CD4-positive, CD25-positive, alpha-beta regulatory T cell (primary cell): ENCODE measurements around the gene DLX3. TPM values are rescaled to one million over a fixed set of nuclear protein-coding genes. Genes with fewer than 3 reads are reported as not detected.

Source experiments
- ATAC-seq, 2 donors: fragments of 150-1000 bp; cut with Tn5 transposase; one replicate each; pipeline ENCODE4 v1.10.0; 2021; ENCODE audit warnings: low read depth in 2 of 2, moderate number of reproducible peaks in 2 of 2, moderate library complexity in 1 of 2
- DNase-seq, 3 donors: peaks; one replicate each; pipeline versions ENCODE4 v3.0.0 to v3.0.0-alpha.2; 2012 to 2022; ENCODE audit warnings: mixed read lengths in 1 of 3
- H3K27ac ChIP-seq: one replicate; pipeline ENCODE4 v1.7.0; 2013; ENCODE audit warnings: mild to moderate bottlenecking, low read length; ENCODE audit not compliant: insufficient read depth, poor library complexity, severe bottlenecking
- H3K27me3 ChIP-seq: one replicate; pipeline ENCODE4 v1.7.0; 2013; ENCODE audit warnings: low read length; ENCODE audit not compliant: control insufficient read depth, insufficient read depth
- H3K36me3 ChIP-seq: one replicate; pipeline ENCODE4 v1.7.0; 2013; ENCODE audit warnings: mild to moderate bottlenecking, low read length, moderate library complexity; ENCODE audit not compliant: control insufficient read depth, insufficient read depth
- H3K4me1 ChIP-seq: 2 replicates; pipeline ENCODE4 v1.7.0; 2013; ENCODE audit warnings: mild to moderate bottlenecking, low read length; ENCODE audit not compliant: insufficient read depth, control insufficient read depth, poor library complexity, severe bottlenecking
- H3K4me3 ChIP-seq: one replicate; pipeline ENCODE4 v1.7.0; 2013; ENCODE audit warnings: low read depth, mild to moderate bottlenecking, low read length, moderate library complexity
- H3K9me3 ChIP-seq, 2 experiments: 1 replicate in 1 of 2; 2 replicates in 1 of 2; pipeline ENCODE4 v1.7.0; 2013; ENCODE audit warnings: low read length in 2 of 2, mild to moderate bottlenecking in 1 of 2, moderate library complexity in 1 of 2; ENCODE audit not compliant: control insufficient read depth in 2 of 2
- H3K27ac Mint-ChIP-seq, 3 donors: one replicate each; pipeline ENCODE4 v1.8.0; 2020 to 2022; ENCODE audit warnings: mild to moderate bottlenecking in 3 of 3, mixed read lengths in 3 of 3, moderate library complexity in 2 of 3
- H3K27me3 Mint-ChIP-seq: one replicate; pipeline ENCODE4 v1.8.0; 2022; ENCODE audit warnings: mild to moderate bottlenecking, mixed read lengths
- H3K36me3 Mint-ChIP-seq: one replicate; pipeline ENCODE4 v1.8.0; 2020; ENCODE audit warnings: mixed read lengths
- H3K4me1 Mint-ChIP-seq, 4 donors: one replicate each; pipeline ENCODE4 v1.8.0; 2020 to 2022; ENCODE audit warnings: mixed read lengths in 4 of 4, mild to moderate bottlenecking in 1 of 4
- H3K4me3 Mint-ChIP-seq, 4 donors: one replicate each; pipeline ENCODE4 v1.8.0; 2020 to 2022; ENCODE audit warnings: mild to moderate bottlenecking in 4 of 4, mixed read lengths in 4 of 4, moderate library complexity in 3 of 4
- H3K9me3 Mint-ChIP-seq, 7 donors: one replicate each; pipeline ENCODE4 v1.8.0; 2020 to 2022; ENCODE audit warnings: mixed read lengths in 7 of 7, mild to moderate bottlenecking in 3 of 7, moderate library complexity in 2 of 7
- polyA plus RNA-seq, 4 donors: library from polyadenylated mRNA; unstranded; fragments of 300-500 nt; fragmentation: Illumina TruSeq; gene quantifications; one replicate each; pipeline ENCODE4 v1.2.3, GENCODE V29; 2021
- total RNA-seq: library from RNA; stranded (reverse); gene quantifications from one replicate; pipeline ENCODE4 v1.2.3, GENCODE V29; 2022

The DLX3 gene
- total and polyA plus RNA-seq, 5 donors from 2014 or later: 0.06 to 0.09 TPM; not detected in 3

GRCh38 chr17:50003911-50004310 lies 8.9 kb upstream of the DLX3 start:
- DNase-seq: no peak
- no peak overlapping the region for H3K27ac ChIP-seq
- H3K27ac Mint-ChIP-seq: no peak overlapping the region
- H3K36me3 Mint-ChIP-seq: no peaks in the 10 kb centered on the region
- no peaks in the 10 kb centered on the region for H3K4me1 ChIP-seq
- peaks cover 32% of the 10 kb centered on the region for H3K27me3 ChIP-seq
- H3K4me3 Mint-ChIP-seq: no peak overlapping the region
- H3K36me3 ChIP-seq: no peaks in the 10 kb centered on the region
- H3K4me3 ChIP-seq: no peak overlapping the region
- peaks cover 58% of the 10 kb centered on the region for H3K27me3 Mint-ChIP-seq
- ATAC-seq: no peak
- peaks cover 0 to 3% (median 2%) of the 10 kb centered on the region in 7 donors for H3K9me3 Mint-ChIP-seq
- H3K4me1 Mint-ChIP-seq: no peaks in the 10 kb centered on the region
- H3K9me3 ChIP-seq: no peaks in the 10 kb centered on the region

- Mint-ChIP-seq H3K36me3 (no peaks in the 10 kb centered on the region), H3K27me3 (peaks cover 78% of the 10 kb centered on the region), H3K4me1 (peaks cover 0 to 35% (median 14%) of the 10 kb centered on the region in 4 donors), H3K27ac (no peak overlapping the region), H3K9me3 (peaks cover 0 to 7% (median 0%) of the 10 kb centered on the region in 7 donors), H3K4me3 (no peak overlapping the region)
- ATAC-seq (no peak), DNase-seq (no peak)
- no peaks in the 10 kb centered on the region for H3K36me3 ChIP-seq
- peaks cover 22% of the 10 kb centered on the region for H3K4me1 ChIP-seq
- peaks cover 0 to 5% of the 10 kb centered on the region in 2 experiments for H3K9me3 ChIP-seq
- H3K27me3 ChIP-seq: peaks cover 51% of the 10 kb centered on the region
- H3K27ac ChIP-seq: no peak overlapping the region
- H3K4me3 ChIP-seq: no peak overlapping the region
These were observed 4.0 kb upstream of the DLX3 start for GRCh38 chr17:49998836-49999511.

GRCh38 chr17:49997773-49998703 lies 3.0 kb upstream of the DLX3 start:
- no peak overlapping the region for H3K27ac Mint-ChIP-seq
- H3K36me3 Mint-ChIP-seq: no peaks in the 10 kb centered on the region
- Histone ChIP-seq H3K9me3 (peaks cover 0 to 5% of the 10 kb centered on the region in 2 experiments), H3K36me3 (no peaks in the 10 kb centered on the region), H3K4me3 (no peak overlapping the region), H3K4me1 (peaks cover 31% of the 10 kb centered on the region), H3K27me3 (peaks cover 51% of the 10 kb centered on the region), H3K27ac (no peak overlapping the region)
- peaks cover 0 to 38% (median 16%) of the 10 kb centered on the region in 4 donors for H3K4me1 Mint-ChIP-seq
- peak overlapping the region in 2 of 4 donors; percentile 25 to 32 for H3K4me3 Mint-ChIP-seq
- peak; percentile 77 to 88 (median 83) for DNase-seq
- peaks cover 79% of the 10 kb centered on the region for H3K27me3 Mint-ChIP-seq
- ATAC-seq: peak; percentile 76 to 82
- H3K9me3 Mint-ChIP-seq: peaks cover 0 to 8% (median 0%) of the 10 kb centered on the region in 7 donors

- Histone ChIP-seq H3K9me3 (peaks cover 0 to 5% of the 10 kb centered on the region in 2 experiments), H3K36me3 (no peaks in the 10 kb centered on the region), H3K27ac (no peak overlapping the region), H3K4me3 (no peak overlapping the region), H3K27me3 (peaks cover 52% of the 10 kb centered on the region), H3K4me1 (peaks cover 34% of the 10 kb centered on the region)
- no peak for DNase-seq
- H3K27me3 Mint-ChIP-seq: peaks cover 82% of the 10 kb centered on the region
- ATAC-seq: no peak
- H3K27ac Mint-ChIP-seq: no peak overlapping the region
- H3K4me3 Mint-ChIP-seq: peak overlapping the region in 1 of 4 donors; percentile 41
- peaks cover 0 to 8% (median 0%) of the 10 kb centered on the region in 7 donors for H3K9me3 Mint-ChIP-seq
- H3K36me3 Mint-ChIP-seq: no peaks in the 10 kb centered on the region
- H3K4me1 Mint-ChIP-seq: peaks cover 0 to 42% (median 16%) of the 10 kb centered on the region in 4 donors
These were observed 2.3 kb upstream of the DLX3 start for GRCh38 chr17:49997301-49997650.

DNA sequence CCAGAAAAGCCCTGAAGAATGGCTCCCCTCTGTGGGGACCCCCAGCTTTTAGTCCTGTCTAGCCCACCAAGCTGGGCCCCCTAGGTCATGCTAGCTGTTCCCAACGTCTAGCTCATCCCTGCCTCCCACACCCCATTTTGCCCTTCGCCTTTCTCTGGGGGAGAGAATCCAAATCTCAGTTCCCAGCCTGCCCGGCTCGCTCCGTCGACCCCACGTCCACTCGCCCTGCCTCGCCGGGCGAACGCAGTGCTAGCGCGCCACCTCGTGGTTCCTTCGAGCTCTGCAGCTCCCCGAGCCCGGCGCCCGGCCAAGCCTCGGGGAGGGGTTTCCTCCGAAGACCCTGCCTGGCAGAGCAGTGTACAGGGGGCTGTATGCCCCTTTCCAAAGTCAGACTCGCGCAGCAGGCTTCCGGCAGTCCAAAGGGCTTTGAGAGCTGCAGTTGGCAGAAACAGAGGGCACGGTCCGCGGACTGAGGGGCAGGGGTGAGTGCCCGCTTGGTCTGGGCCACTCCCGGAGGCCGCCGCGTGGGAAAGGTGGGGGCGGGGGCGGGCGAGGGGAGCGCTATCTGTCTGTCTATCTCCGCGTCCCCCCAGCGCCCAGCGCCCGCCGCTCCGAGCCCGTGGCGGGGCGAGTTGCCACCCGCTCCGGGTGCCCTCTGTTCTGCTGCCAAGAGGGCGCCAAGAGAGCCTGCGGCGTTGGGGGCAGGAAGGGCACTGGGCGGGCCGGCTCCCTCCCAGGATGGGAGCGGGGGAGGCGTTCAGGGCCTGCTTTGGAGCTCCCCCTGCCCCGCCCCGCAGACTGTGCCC lies 1.7 kb upstream of the DLX3 start:
- Mint-ChIP-seq H3K27ac (no peak overlapping the region), H3K4me3 (peak overlapping the region in 2 of 4 donors; percentile 38 to 63), H3K36me3 (no peaks in the 10 kb centered on the region), H3K4me1 (peaks cover 0 to 44% (median 16%) of the 10 kb centered on the region in 4 donors), H3K27me3 (peaks cover 82% of the 10 kb centered on the region), H3K9me3 (peaks cover 0 to 8% (median 0%) of the 10 kb centered on the region in 7 donors)
- no peak overlapping the region for H3K4me3 ChIP-seq
- H3K4me1 ChIP-seq: peaks cover 34% of the 10 kb centered on the region
- DNase-seq: peak; percentile 34 to 60 (median 49)
- peaks cover 0 to 5% of the 10 kb centered on the region in 2 experiments for H3K9me3 ChIP-seq
- H3K36me3 ChIP-seq: no peaks in the 10 kb centered on the region
- no peak overlapping the region for H3K27ac ChIP-seq
- ATAC-seq: peak; percentile 52 to 62
- H3K27me3 ChIP-seq: peaks cover 56% of the 10 kb centered on the region

DNA sequence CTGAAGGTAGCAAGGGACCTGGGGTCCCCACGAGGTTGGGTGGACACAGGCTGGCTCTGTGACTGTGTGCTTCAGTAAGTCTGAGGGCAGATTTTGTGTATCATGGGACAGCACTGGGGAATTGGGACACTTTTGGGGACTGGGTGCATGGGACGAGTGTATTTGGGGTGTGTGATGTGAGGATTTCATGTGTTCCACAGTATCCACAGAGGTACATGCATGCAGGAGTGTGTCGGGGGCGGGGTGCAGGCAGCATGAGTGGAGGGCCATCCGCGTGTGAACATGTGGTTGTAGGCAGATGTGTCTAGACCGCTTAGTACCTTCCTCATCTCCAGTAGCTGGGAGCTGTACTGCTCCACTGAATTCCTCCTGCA lies 1.1 kb upstream of the DLX3 start:
- Histone ChIP-seq H3K27ac (no peak overlapping the region), H3K9me3 (peaks cover 0 to 5% of the 10 kb centered on the region in 2 experiments), H3K27me3 (peaks cover 54% of the 10 kb centered on the region), H3K36me3 (no peaks in the 10 kb centered on the region), H3K4me1 (peaks cover 34% of the 10 kb centered on the region), H3K4me3 (no peak overlapping the region)
- ATAC-seq: no peak
- no peak for DNase-seq
- peaks cover 81% of the 10 kb centered on the region for H3K27me3 Mint-ChIP-seq
- H3K4me3 Mint-ChIP-seq: peak overlapping the region in 2 of 4 donors; percentile 38 to 63
- H3K4me1 Mint-ChIP-seq: peaks cover 0 to 44% (median 16%) of the 10 kb centered on the region in 4 donors
- no peaks in the 10 kb centered on the region for H3K36me3 Mint-ChIP-seq
- no peak overlapping the region for H3K27ac Mint-ChIP-seq
- peaks cover 0 to 8% (median 0%) of the 10 kb centered on the region in 7 donors for H3K9me3 Mint-ChIP-seq
